Mucosa of stomach (tissue), 1 donor: ENCODE measurements around the gene CCDC134.

Experiments used
- H3K27me3 ChIP-seq: one replicate; pipeline ENCODE4 v1.7.0; 2013; ENCODE audit warnings: mild to moderate bottlenecking, low read length; ENCODE audit not compliant: control insufficient read depth, insufficient read depth
- H3K36me3 ChIP-seq: one replicate; pipeline ENCODE4 v1.7.0; 2013; ENCODE audit warnings: low read length; ENCODE audit not compliant: control insufficient read depth, insufficient read depth
- H3K4me1 ChIP-seq: one replicate; pipeline ENCODE4 v1.7.0; 2013; ENCODE audit warnings: mild to moderate bottlenecking, low read length; ENCODE audit not compliant: control insufficient read depth, insufficient read depth
- H3K4me3 ChIP-seq: one replicate; pipeline ENCODE4 v1.7.0; 2013; ENCODE audit warnings: low read length
- H3K9ac ChIP-seq: one replicate; pipeline ENCODE4 v1.7.0; 2013; ENCODE audit warnings: mild to moderate bottlenecking, low read length, moderate library complexity
- H3K9me3 ChIP-seq: one replicate; pipeline ENCODE4 v1.7.0; 2013; ENCODE audit warnings: mild to moderate bottlenecking, low read length, moderate library complexity; ENCODE audit not compliant: control insufficient read depth
- donor health status: Pancreatic carcinoma.

The CCDC134 gene

DNA sequence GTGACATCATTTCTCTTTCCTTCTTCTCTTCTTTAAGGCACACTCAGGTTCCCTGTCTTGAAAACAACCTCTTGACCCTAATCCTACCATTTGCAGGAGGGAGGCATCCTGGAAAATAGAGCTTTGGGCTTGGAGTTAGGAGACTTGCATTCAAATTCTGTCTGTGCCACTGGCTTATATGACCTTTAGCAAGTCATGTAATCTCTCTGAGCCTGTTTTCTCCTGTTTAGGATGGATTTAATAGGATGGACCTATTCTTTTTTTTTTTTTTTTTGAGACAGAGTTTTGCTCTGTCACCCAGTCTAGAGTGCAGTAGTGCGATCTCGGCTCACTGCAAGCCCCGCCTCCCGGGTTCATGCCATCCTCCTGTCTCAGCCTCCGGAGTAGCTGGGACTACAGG is 25.1 kb upstream of the CCDC134 start:
- Histone ChIP-seq H3K4me3 (no peak overlapping the region), H3K27me3 (no peaks in the 10 kb centered on the region), H3K9me3 (no peaks in the 10 kb centered on the region), H3K9ac (no peak overlapping the region), H3K4me1 (peaks cover 31% of the 10 kb centered on the region), H3K36me3 (no peaks in the 10 kb centered on the region)

DNA sequence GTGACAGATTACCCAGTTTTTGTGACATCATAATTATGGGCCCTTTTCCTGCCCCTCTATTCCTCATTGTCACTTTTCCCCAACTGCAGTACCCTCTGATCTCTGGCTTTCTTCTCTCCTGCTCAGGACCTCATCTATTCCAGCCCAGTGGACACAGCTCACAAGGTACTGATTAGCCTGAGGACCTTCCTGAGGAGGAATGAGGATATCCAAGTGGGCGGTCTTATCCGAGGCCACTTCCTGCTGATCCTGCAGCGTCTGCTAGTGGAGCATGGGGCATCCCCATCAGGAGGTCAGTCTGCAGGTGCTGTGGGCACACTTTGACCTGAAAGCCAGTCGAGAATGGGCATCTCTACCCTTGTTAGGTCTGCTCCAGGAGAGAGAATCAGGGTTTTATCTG is 24.5 kb upstream of the CCDC134 start:
- Histone ChIP-seq H3K9me3 (no peaks in the 10 kb centered on the region), H3K27me3 (no peaks in the 10 kb centered on the region), H3K9ac (no peak overlapping the region), H3K36me3 (no peaks in the 10 kb centered on the region), H3K4me3 (no peak overlapping the region), H3K4me1 (peaks cover 33% of the 10 kb centered on the region)

DNA sequence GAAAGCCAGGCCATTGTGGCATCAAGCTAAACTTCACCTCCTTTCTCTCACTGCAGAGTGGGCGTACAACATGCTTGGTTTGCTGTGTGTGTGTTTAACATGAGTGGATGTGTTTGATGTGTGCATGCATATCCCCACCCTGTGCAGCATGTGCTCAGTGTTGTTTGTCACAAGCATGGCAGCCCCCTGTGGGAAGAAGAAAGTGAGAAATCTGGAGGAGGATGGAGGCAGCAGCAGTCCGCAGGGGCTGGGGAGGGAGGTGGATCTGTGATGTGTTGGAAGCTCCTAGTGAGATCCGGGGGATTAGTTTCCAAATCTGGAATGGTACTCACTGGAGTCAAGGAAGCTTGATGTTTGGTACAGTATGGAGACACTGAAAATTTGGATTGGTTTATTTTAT is 24.1 kb upstream of the CCDC134 start:
- no peak overlapping the region for H3K9ac ChIP-seq
- no peaks in the 10 kb centered on the region for H3K36me3 ChIP-seq
- H3K27me3 ChIP-seq: no peaks in the 10 kb centered on the region

DNA sequence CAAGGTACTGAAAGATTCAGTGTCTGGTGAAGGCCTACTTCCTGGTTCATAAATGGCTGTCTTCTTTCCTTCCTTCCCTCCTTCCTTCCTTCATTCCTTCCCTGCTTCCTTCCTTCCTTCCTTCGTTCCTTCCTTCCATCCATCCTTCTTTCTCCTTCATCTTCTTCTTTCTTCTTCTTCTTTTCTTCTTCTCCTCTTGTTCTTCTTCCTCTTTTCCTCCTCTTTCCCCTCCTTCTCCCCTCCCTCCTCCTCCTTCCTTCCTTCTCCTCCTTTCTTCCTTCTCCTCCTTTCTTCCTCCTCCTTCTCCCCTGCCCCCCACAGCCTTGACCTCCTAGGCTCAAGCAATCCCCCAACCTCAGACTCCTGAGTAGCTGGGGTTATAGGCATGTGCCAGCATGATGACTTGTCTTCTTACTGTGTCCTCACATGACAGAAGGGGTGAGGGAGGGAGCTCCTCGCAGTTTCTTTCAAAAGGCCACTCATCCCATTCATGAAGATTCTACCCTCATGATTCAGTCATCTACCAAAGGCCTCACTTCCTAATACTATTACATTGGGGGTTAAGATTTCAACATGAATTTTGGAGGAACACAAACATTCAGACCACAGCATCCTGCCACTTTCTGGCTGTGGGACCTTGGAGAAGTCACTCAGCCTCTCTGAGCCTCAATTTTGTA is 22.6 kb upstream of the CCDC134 start:
- no peak overlapping the region for H3K9ac ChIP-seq
- H3K36me3 ChIP-seq: no peaks in the 10 kb centered on the region
- H3K9me3 ChIP-seq: no peaks in the 10 kb centered on the region
- peaks cover 27% of the 10 kb centered on the region for H3K4me1 ChIP-seq
- H3K4me3 ChIP-seq: no peak overlapping the region
- H3K27me3 ChIP-seq: no peaks in the 10 kb centered on the region

More for the DNA sequence above, 24.1 kb upstream of the CCDC134 start:
- Histone ChIP-seq H3K4me3 (no peak overlapping the region), H3K9me3 (no peaks in the 10 kb centered on the region), H3K4me1 (peaks cover 37% of the 10 kb centered on the region)

DNA sequence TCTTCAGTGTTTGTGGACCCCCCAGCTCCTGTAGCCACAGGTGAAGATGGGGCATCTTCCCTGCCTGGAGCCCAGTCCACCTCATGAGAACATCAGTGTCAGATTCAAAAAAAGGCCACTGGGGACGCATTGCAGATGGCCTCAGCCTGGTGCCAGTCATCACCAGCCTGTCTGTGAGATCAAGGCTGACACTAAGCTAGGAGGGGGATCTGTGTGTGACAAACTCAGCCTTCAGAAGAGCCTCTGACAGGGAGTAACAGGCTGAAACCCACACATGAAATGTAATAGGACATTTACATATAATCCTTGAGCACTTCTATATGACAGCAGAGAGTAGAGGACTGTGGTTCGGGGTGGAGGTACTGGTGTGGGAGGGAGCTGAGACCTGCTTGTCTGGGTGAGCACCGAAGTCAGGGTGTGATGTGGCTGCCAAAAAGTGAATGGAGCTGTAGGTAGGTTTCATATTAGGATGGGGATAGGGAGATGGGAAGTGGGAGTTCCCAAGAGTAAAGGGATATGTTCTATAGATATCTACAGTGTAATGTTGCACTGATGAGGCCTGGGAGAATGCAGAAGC is 20.5 kb upstream of the CCDC134 start:
- Histone ChIP-seq H3K4me3 (no peak overlapping the region), H3K9me3 (no peaks in the 10 kb centered on the region), H3K27me3 (no peaks in the 10 kb centered on the region), H3K9ac (no peak overlapping the region), H3K36me3 (no peaks in the 10 kb centered on the region), H3K4me1 (peaks cover 8% of the 10 kb centered on the region)

DNA sequence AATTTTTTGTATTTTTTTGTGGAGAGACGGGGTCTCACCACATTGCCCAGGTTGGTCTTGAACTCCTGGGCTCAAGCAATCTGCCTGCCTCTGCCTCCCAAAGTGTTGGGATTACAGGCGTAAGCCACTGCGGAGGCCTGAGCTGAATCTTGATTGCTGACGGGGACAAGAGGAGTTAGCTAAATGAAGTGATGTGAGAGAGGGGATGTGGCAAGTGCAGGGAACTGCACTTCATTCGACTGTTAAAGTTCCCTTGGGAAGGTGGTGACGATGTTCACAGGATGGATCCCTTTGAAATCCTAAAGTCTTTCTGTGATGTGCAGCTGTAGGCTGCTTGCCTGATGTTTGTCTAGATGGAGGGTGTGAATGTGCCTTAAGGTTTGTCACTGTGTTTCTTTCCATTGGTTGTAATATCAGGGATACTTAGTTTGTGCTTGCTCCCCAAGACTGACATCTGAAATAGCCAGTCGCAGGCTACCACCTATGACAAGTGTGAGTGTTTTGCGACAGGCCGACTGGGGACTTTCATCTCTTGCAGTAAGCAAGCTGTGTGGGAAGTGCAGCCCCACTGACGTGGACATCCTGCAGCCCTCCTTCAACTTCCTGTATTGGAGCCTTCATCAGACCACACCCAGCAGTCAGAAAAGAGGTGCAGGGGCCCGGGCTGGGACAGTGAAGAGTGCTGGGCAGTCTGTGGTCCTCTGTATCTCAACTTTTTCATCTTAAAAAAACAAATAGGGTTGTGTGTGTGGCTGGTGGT is 19.6 kb upstream of the CCDC134 start:
- H3K36me3 ChIP-seq: no peaks in the 10 kb centered on the region
- no peaks in the 10 kb centered on the region for H3K27me3 ChIP-seq
- no peaks in the 10 kb centered on the region for H3K9me3 ChIP-seq
- peak overlapping the region; percentile 30 for H3K9ac ChIP-seq
- no peak overlapping the region for H3K4me3 ChIP-seq
- peaks cover 5% of the 10 kb centered on the region for H3K4me1 ChIP-seq

DNA sequence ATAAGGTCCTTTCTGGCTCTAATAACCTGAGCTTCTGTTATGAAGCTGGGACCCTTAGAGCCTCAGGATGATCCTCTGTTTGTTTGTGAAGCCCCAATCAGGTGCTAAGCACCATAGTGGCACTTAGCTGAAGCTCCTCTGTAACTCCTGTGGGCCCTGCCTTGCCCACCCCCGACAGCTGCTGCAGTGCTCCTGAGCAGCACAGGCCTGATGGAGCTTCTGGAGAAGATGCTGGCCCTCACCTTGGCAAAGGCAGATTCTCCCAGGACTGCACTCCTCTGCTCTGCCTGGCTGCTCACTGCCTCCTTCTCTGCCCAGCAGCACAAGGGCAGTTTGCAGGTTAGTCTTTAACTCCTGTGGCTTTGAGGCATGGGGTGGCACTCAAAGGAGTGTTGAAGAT is 19.0 kb upstream of the CCDC134 start:
- Histone ChIP-seq H3K36me3 (no peaks in the 10 kb centered on the region), H3K9me3 (no peaks in the 10 kb centered on the region), H3K4me3 (no peak overlapping the region), H3K9ac (peak overlapping the region; percentile 30), H3K27me3 (no peaks in the 10 kb centered on the region), H3K4me1 (peaks cover 5% of the 10 kb centered on the region)

DNA sequence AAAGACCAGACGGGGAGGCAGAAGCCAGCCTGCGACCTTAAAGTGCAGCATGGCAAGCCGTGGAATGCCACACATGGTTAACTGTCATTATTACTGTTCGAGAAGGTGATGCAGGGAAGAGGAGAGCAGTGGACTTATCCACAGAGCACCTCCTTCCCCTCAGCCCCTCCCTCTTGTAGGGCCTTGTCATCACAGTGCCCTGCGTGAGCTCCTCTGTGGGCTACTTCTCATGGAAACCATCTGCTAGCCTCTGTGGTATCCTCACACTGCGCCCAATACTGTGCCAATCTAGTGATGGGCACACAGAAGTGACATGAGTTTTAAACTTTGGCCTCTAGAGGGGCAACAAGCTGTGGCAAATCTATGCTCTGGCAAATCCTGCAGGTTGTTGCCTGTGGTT is 18.2 kb upstream of the CCDC134 start:
- Histone ChIP-seq H3K4me1 (peaks cover 5% of the 10 kb centered on the region), H3K9ac (no peak overlapping the region), H3K4me3 (no peak overlapping the region), H3K27me3 (no peaks in the 10 kb centered on the region), H3K36me3 (no peaks in the 10 kb centered on the region), H3K9me3 (no peaks in the 10 kb centered on the region)

DNA sequence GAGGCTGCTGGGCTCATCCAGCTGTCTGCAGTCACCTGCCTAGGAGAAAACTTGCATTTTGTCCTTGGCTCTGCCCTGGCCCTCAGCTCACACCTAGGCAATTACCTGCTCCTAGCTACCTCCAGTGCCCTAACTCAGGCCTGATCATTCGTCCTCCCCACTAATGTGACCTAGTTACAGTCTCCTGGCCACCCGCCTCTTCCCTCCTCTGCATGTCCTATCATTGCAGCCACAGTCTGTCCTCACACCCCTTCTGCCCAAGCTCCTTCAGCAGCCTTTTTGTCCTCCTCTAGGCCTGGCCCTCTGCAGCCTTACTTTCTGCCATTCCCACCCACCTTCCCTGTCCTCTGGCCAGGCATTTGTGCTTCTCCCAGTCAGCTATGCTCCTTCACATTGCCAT is 17.7 kb upstream of the CCDC134 start:
- peaks cover 5% of the 10 kb centered on the region for H3K4me1 ChIP-seq
- no peaks in the 10 kb centered on the region for H3K9me3 ChIP-seq
- H3K4me3 ChIP-seq: no peak overlapping the region
- H3K36me3 ChIP-seq: no peaks in the 10 kb centered on the region
- no peaks in the 10 kb centered on the region for H3K27me3 ChIP-seq
- H3K9ac ChIP-seq: no peak overlapping the region

DNA sequence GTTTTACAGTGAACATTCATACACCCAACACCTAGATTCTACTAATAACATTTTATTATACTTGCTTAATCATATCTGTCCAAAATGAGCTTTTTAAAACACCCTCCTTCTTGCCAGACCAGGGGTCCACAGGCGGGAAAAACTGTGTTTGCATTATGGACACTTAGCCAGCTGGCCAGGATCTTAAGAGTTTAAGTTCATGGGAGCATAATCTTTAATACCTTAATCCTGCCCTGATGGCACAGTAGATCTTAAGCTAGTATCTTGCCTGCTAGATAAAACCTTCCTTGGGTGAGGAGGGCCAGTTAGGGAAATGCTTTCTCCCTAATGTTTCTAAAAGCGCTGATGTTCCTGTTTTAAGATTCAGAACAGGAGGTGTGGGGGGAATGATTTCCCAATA is 13.1 kb upstream of the CCDC134 start:
- H3K9me3 ChIP-seq: no peaks in the 10 kb centered on the region
- no peaks in the 10 kb centered on the region for H3K27me3 ChIP-seq
- H3K4me1 ChIP-seq: no peaks in the 10 kb centered on the region
- H3K36me3 ChIP-seq: no peaks in the 10 kb centered on the region
- no peak overlapping the region for H3K4me3 ChIP-seq
- no peak overlapping the region for H3K9ac ChIP-seq

DNA sequence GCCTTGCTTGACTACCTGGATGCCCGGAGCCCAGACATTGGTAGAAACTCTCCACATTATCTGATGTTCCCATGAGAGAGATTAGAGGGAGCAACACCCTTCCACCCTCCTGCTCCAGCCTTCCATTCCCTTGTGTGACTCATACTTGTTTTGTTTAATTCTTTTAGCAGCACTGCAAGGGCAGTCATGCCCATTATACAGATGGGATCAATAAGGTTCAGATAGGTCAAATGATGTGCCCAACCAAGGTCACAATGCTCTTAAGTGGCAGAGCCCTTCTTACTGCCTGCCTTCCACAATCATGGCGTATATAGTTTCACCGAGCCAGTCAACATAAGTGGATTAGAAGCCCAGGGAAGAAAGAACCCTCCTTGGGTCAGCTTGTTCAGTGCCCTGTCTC is 6.6 kb upstream of the CCDC134 start:
- no peak overlapping the region for H3K4me3 ChIP-seq
- no peaks in the 10 kb centered on the region for H3K9me3 ChIP-seq
- no peaks in the 10 kb centered on the region for H3K36me3 ChIP-seq

DNA sequence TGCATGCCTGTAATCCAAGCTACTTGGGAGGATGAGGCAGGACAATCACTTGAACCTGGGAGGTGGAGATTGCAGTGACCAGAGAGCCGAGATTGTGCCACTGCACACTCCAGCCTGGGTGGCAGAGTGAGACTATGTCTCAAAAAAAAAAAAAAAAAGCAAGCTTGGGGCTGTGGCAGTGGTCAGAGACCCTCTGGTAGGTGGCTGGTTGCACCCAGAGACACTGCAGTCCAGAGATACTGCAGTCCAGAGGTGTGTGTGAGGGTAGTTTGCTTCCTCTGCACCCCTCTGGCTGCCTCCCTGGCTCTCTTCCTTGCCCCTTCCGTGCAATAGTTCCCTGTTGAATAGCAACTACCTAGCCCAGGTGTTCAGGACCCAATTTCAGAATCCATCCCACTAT is 1.7 kb upstream of the CCDC134 start:
- H3K9ac ChIP-seq: no peak overlapping the region

More for the DNA sequence above, 6.6 kb upstream of the CCDC134 start:
- H3K27me3 ChIP-seq: no peaks in the 10 kb centered on the region
- H3K9ac ChIP-seq: no peak overlapping the region
- H3K4me1 ChIP-seq: no peaks in the 10 kb centered on the region

More for the DNA sequence above, 1.7 kb upstream of the CCDC134 start:
- H3K4me3 ChIP-seq: no peak overlapping the region
- no peaks in the 10 kb centered on the region for H3K36me3 ChIP-seq
- H3K4me1 ChIP-seq: peaks cover 22% of the 10 kb centered on the region
- H3K9me3 ChIP-seq: no peaks in the 10 kb centered on the region
- H3K27me3 ChIP-seq: no peaks in the 10 kb centered on the region
